GM19438 (cell line): ENCODE data around the gene EFNA5.
"Not testable (repeated sequence)": the region's sequence is repeated elsewhere in the genome, so short reads cannot be mapped to it uniquely, and the experiment has no call there.

Experiments
- ATAC-seq: cut with Tn5 transposase; IDR thresholded peaks from one replicate; pipeline ENCODE4 v1.9.1; 2021; ENCODE audit warnings: low read depth; ENCODE audit not compliant: unreplicated experiment

The EFNA5 gene

DNA sequence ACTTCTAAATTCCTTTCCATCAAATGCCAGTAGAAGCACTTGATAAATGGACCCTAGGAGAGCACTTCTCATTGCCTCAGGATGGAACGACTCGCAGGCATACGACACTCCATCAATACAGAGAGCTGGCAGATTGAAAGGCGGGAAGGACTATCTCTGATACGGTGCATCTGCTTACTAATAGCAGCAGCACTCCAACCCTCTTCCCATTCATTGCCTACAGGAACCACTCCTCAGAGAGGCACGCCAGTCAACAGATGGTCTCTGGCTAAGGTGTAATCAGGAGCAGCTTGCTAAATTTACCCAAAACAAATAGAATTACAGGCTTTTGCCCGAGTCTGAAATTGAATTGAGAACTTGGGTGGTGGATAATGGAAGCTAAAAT is 168.1 kb downstream of the EFNA5 start:
- no peak for ATAC-seq

DNA sequence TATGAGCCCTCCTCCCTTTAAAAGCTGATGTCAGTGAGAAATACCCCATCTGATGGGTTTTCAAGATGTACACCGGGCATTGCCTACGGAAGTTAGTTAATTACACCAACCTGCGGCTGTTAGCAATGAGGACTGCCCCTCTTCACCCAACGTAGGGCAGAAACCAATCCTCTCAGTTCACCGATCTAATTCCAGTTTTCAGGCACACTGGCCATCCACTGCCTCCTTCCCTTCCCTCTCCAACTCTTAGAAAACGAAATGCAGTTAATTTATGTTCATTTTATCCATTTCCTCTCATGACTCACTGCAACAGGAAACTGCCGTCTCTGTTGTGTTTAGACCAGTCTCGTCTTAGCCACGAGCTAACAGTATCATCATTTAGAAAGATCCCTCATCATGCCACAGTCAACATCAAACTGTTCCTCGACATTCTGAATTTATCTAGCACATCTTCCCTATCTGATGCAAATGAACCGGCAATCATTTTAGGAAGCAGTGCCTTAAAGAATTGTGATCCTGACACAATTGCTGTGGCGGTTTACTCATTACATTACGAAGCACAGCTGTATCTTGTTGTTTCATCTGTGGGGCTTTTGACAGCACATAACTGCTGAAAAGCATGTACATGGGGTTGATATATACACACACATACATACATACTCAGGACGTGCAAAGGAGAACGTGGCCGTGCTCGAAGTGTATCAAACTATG is 168.6 kb downstream of the EFNA5 start:
- ATAC-seq, result no peak

DNA sequence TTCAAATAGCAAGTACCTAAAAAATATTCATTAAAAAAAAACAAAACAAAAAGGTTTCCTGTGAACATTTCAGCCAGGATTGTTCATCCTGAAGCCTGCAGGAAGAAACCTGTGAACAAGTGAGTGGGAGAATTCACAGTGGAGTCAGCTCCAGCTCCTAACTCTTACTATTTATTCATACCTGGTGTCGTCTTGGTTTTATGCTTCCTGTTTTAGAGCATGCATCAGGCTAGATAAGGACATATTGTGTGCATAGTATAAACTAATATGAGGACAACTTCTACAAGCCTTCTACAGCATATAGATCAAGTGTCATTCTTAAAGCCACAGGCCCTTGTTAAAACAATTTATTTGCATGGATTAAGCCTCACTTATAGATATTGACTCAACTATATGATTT is 169.9 kb downstream of the EFNA5 start:
- no peak for ATAC-seq

DNA sequence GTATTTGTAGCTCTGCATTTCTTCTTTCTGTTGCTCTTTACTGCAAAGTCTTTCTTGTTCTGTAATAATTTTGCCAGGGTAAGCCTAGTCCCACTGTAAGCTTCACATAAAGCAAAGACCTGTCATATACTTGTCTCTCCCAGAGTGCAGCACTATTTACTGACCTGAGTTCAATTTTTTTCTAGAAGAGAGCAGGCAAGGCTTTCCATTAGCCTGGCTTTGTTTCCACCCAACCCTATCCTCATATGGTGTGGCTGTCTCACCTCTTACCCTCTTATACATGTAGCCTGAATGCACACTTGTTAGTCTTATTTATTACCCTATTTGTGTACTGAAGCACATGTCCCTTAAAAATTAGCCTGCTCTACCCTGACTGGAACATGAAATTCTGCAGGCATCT is 170.4 kb downstream of the EFNA5 start:
- no peak for ATAC-seq

DNA sequence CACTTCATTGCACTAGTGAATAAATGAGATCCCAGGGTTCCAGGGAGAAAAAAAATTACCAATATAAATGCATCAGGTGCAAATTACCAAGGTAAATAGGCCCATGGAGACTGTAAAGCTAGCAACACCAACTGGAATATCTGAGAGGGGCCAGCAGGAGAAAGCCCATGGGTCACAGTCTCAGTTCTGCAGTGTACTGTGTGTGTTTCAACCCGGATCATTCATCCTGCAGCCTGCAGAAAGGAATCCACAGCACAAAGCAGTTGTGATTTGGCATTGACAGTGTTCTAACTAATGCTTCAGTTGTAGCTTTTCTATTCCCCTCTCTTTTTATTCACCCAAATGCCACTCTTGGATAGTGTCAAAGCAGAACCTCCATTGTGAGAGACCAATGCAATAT is 171.0 kb downstream of the EFNA5 start:
- no peak for ATAC-seq

GRCh38 chr5:107499237-107499636 is 171.5 kb downstream of the EFNA5 start:
- no peak for ATAC-seq

- no peak for ATAC-seq
Observed at GRCh38 chr5:107496466-107496865, 174.3 kb downstream of the EFNA5 start.

- ATAC-seq, result not testable (repeated sequence)
Observed at GRCh38 chr5:107494129-107494528, 176.6 kb downstream of the EFNA5 start.

- ATAC-seq, result no peak
Observed at GRCh38 chr5:107487056-107487542, 183.6 kb downstream of the EFNA5 start.

GRCh38 chr5:107486489-107486888 is 184.2 kb downstream of the EFNA5 start:
- ATAC-seq, result no peak

DNA sequence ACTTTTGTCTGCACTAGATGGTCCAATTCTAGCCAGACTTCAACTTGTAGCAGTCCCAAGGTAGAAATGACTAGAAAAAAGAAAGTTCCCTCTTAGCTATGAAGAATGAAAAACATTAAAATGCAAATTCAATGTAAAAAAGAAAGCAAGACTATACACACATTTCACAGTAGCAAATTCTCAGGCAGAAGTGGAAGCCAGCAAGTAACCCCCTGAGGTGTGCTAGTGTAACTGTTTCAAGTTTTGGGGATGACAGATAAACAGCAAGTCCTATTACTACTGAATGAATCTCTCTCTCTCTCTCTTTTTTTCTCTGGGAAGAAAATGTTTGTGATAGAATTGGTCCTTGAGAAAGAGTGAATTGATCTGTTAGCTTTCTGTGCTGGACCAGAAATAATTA is 185.6 kb downstream of the EFNA5 start:
- ATAC-seq, result no peak

GRCh38 chr5:107484281-107484680 is 186.5 kb downstream of the EFNA5 start:
- ATAC-seq, result no peak

- no peak for ATAC-seq
Observed at GRCh38 chr5:107483231-107484024, 187.3 kb downstream of the EFNA5 start.

DNA sequence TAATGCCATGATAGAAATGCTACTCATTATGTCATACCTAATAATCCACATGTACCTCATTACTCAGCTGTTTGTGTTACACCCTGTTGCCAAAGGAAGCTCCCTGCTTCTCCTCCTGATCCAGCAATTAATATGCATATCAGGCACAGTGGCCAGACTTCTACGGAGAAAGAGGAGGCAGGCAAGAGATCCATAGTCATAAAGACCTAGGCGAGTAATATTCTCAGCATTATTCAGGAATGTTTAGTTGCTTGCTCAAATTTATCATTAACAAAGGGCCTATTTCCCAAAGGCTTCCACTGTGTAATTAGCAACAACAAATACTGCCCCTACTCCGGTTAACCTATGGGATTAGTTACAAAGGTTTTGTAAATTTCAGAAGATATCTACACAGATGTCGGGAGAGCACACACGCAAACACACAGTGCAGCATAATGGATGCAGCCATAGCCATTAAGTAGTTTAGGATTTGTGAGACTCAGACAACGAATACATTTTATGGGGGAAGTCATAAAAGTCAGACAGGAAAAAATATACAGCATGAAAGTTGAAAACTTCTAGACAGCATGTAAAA is 192.6 kb downstream of the EFNA5 start:
- no peak for ATAC-seq

DNA sequence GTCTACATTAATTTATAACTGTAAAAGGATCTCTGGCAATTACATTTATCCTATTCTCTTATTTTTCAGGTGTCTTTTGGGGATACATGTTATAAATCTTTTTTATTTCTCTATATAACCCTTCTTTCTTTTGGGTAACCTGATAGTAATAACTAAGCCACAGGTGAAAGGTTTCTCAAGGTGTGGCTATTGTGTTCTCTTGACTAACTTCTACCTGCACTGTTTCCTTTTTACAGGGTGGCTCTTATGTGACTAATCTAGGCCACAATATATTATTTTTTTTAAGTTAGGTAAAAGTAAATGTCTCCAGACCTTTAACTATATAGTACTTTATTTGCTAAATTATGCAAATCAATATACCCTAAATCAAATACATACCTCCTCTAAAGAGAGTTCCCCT is 193.2 kb downstream of the EFNA5 start:
- no peak for ATAC-seq

- ATAC-seq, result peak; percentile 77
Observed at GRCh38 chr5:107476783-107477182, 194.0 kb downstream of the EFNA5 start.

DNA sequence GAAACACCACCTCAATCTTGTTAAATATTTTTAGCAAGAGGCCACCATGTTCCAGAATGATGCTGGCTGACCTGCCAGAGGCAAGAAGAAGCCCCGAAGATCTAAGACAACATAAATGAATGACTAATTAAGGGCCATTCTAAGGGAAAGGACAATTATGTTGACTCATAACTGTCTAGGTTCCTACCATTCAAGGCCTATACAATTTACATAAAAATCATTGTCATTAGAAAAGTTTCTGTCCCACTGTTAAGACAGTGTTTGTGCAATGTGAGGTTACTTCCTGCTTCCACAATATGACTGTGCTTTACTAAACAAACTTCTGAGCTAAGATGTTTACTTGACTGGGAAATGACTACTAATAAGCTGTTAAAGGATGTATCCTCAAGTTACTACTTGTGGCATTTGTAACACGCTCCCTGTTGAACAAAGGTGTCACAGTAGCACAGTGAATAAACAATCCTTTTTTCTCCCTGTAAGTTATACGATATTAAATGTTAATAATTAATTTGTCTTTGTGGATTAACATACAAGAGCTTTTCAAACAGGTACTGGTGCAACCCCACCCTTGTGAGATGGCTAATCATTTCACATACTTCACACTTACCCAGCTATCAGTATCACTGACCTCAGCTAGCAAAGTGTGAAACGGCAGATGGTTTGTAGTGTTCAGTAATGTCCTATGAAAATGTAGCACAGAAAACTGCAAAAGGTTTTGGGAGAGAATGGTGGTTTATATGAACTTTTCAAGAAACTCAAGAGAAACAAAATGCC is 195.8 kb downstream of the EFNA5 start:
- ATAC-seq, result peak; percentile 48

- ATAC-seq, result no peak
Observed at GRCh38 chr5:107474361-107474715, 196.4 kb downstream of the EFNA5 start.

GRCh38 chr5:107472620-107473064 is 198.1 kb downstream of the EFNA5 start:
- no peak for ATAC-seq

DNA sequence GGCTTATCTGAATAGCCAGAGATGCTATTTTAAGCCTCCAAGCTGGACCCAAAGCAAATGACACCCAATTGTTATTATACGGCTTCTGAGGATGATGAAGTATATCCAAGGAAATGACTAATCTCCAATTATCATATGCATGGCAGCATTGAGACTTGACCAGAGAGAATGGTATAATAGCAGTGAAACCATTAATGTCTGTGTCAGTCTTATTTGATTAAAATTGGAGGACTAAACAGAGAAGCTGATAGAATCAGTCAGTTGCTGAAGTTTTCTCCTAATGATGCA is 200.5 kb downstream of the EFNA5 start:
- ATAC-seq, result no peak
